NCI-H345 treated with DMSO at 0.1 percent for 48 hours (cell line): ENCODE measurements around the gene MORN5.
A peak's percentile ranks its signal among the peaks of the same experiment; 100 is the strongest.
"Not testable (repeated sequence)": the region's sequence is repeated elsewhere in the genome, so short reads cannot be mapped to it uniquely, and the experiment has no call there.

Source experiments
- DNase-seq: peaks from one replicate; lab custom pipeline; 2025; ENCODE audit not compliant: unreplicated experiment; lab: John Stamatoyannopoulos, UW

Gene MORN5

GRCh38 chr9:122159026-122159924 lies at the start of gene MORN5, which contains the start of gene NDUFA8:
MORN5 (plus strand) TSS chr9:122159908; CDS start chr9:122159973, 65 bp downstream.
NDUFA8 (minus strand) TSS chr9:122159779; CDS start chr9:122159677, 102 bp downstream.
- DNase-seq = peak; percentile 94

- no peak for DNase-seq
Observed at GRCh38 chr9:122110100-122110833, 49.4 kb upstream of the MORN5 start.

DNA sequence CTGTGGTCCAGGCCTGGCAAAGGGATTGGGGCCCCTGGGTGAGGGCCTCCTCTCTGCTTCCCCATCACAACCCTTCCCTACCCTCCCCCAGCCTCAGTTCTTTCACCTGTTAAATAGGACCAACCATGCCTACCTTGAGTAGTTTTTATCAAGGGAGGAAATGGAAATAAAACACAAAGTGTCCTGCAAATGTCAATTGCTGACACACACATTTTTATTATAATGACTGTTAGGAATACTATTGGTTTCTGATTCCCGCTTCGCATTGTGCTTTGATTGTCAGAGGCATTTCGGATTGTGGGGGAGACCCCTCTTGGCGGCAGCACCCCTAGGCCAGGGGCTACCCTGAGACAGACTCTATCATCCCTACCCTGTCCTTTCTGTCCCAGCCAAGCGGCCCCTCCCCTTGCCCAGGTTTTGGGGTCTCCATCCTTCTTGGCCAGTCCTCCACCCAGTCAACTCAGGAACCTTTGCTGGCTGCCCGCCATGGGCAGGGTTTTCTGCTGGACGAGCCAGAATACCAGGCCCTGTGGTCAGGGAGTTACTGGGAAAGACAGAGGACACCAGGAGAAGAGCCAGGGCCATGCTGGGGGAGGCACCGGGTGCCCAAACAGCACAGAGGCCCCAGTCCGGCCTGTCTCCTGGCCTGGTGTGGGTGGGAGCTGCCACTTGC lies 48.2 kb upstream of the MORN5 start:
- DNase-seq = no peak

DNA sequence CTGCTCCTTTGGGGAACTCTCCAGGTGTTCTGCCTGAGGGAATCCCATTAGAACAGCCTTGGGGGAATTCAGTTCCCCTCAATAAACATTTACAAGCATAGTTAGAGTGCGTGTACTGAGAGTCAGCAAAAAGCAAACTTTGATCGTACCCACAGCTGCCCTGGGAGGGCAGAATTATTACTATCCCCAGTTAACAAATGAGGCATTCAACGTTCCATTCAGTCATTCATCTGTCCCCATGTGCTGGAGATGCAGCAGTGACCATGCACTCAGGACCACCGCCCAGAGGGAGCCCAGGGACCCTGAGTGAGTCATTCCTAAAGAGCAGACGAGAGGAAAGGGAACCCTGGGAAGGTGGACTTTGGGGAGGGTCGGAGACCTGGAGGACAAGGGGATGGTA lies 47.5 kb upstream of the MORN5 start:
- DNase-seq = no peak

DNA sequence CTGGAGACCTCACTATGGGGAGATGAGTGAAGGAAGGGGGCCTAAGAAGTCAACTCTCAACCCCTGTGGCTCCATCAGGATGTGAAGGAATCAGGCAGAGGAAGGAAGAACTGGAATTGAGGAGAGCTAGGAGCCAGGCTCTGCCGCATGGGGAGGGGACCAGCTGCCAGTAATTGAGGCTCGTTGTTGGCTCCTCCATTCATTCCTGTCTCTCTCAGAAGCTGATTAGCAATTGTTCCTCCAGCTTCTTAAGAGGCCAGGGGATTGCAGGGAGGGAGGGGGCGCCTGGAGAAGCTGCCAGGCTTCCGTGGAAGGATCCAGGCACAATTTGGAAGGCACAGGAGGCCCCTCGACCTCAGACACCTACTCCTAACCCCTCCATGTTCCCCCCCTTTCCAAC lies 46.1 kb upstream of the MORN5 start:
- no peak for DNase-seq

- DNase-seq = no peak
Observed at GRCh38 chr9:122115176-122116035, 44.3 kb upstream of the MORN5 start.

GRCh38 chr9:122116040-122116439 lies 43.7 kb upstream of the MORN5 start:
- DNase-seq = no peak

- no peak for DNase-seq
Observed at GRCh38 chr9:122116448-122117173, 43.1 kb upstream of the MORN5 start.

DNA sequence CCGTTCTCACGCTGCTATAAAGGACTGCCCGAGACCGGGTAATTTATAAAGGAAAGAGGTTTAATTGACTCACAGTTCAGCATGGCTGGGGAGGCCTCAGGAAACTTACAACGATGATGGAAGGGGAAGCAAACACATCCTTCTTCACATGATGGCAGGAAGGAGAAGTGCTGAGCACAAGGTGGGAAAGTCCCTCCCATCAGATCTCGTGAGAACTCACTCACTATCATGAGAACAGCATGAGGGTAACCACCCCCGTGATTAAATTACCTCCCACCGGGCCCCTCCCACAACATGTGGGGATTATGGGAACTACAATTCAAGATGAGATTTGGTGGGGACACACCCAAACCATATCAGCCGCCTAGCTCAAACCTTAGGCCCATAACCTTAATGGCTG lies 42.5 kb upstream of the MORN5 start:
- DNase-seq = not testable (repeated sequence)

- DNase-seq = no peak
Observed at GRCh38 chr9:122118343-122119165, 41.2 kb upstream of the MORN5 start.

- DNase-seq = no peak
Observed at GRCh38 chr9:122119166-122119521, 40.6 kb upstream of the MORN5 start.

DNA sequence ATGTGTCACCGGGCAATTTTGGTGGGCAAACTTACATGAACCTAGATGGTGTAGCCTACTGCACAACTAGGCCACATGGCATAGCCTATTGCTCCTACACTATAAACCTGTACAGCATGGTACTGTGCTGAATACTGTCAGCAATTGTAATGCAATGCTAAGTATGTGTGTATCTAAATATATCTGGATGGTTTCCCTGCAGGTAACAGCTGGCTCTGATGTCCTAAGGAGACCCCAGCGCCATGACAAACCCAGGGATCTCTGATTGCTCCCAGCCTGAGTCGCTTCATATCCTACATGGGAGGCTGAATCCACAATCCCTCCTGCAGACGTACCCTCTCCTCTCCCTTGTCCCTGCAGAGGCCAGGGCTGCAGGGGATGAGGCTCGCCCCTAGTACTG lies 40.0 kb upstream of the MORN5 start:
- no peak for DNase-seq

DNA sequence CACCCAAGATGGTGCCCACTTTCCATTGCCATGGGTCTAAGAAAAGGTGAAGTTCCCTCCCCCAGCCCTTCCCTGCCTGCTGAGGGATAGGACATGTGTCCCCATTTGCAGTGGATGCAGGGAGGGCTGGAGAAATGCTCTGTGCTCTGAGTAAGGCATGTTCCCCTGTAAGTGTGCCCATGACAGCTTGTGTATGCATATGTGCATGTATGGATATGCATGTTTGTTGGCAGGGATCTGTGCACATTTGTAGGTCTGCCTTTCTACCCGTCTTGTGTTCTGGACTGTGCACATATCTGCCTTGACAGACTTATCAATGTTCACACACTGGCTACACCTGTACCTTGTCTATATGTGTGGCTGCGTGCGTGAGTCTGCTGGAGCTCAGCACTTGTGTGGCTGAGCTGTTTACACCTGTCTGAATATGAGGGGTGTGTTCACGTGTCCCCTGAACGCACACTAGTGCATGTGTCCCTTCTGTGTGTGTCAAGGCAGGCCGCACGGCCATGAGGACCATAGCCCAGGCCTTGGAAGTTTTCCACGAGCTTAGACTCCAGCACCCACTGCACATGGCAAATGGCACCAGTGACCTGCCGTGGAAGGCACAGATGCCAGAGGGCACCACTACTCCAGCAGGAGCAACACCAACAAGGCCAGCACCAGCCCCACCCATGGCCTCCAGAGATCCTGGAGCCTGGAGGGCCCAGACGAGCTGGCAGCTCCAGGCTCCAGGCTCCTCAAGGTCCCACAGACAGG lies 39.2 kb upstream of the MORN5 start:
- DNase-seq = no peak

DNA sequence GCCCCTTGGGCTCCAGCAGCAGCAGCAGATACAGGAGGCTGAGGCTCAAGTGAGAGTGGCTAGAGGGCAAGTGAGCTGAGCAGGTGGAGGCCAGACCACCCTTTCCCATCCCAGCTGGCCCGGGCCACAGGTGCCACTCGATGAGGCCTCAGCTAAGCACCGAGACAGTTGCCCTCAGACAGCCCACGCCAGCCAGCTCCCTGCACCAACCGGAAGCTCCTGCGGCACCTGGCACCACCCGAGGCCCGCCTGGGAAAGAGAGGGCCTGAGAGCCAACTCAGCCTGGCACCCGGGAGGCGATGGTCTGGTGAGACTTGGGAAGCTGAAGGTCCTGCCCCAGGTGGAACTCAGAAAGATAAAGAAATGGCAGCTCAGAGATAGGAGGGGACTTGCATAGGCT lies 38.3 kb upstream of the MORN5 start:
- no peak for DNase-seq

DNA sequence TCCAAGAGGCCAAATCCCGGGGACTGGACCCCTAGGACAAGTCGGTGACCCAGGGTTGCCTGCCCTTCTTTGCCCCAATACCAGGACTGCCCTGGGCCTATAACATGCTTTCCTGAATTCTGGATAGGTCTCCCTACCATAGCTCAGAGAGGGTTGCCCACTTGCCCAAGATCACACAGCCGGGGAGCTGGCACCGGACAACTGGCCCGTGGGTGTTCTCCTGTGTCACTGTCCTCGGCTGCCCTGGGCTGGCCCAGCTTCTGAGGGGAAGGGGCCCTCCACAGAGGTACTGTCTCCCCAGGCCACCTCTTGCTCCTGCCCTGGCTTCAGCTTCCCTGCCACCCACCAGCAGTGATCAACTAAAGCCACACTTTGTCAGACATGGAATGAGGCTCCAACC lies 37.8 kb upstream of the MORN5 start:
- no peak for DNase-seq

DNA sequence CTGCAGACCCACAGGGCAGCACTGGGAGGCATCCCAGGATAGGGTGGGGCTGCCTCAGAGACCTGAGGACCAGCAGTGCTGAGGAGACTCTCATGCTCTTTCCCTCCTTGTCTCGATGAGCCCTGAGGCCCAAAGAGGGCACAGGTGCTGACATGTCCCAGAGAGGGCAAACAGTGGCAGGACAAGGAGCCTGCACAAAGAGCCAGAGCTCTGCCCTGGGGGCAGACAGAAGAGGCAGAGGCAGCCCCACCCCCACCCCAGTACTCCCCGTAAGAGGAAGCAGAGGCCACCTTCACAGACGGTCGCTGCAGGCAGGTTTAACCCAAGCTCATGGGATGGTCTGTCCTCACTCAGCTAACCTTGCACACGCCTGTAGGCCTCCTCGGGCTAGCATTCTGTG lies 37.2 kb upstream of the MORN5 start:
- no peak for DNase-seq

- DNase-seq = peak; percentile 15
Observed at GRCh38 chr9:122122903-122123632, 36.6 kb upstream of the MORN5 start.

DNA sequence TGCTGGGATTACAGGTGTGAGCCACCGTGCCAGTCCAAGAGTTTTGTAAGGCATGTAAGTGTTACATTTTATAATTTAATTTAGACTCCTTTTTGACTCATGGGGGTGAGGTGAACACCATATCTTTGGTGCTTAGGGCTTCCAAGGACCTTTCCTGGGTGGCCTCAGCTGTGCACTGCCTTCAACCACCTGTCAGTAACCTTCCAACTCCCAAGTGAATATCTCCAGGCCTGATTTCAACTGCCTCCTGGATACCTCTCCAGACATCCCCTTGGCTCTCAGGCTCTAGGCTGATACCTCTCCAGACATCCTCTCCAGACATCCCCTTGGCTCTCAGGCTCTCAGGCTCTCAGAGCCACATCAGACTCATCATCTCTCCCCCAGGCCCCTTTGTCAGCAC lies 35.7 kb upstream of the MORN5 start:
- no peak for DNase-seq
